BJ (cell line): Measurements from ENCODE around the gene PRSS23. TPM values are rescaled to one million over a fixed set of nuclear protein-coding genes. Genes with fewer than 3 reads are reported as not detected.

Experiments
- CTCF ChIA-PET: fragments of 350-600 bp; formaldehyde crosslinking; extraction: SDS; loops from one replicate; lab custom pipeline; 2021; ENCODE audit warnings: antibody characterized with exemption, inconsistent platforms; lab: Yijun Ruan, JAX
- POLR2A ChIA-PET: fragments of 300-600 bp; sonication (Branson Sonifier 250); formaldehyde crosslinking; extraction: SDS; loops from one replicate; lab custom pipeline; 2021; ENCODE audit warnings: antibody characterized with exemption; lab: Charles Lee
- DNase-seq: peaks from one replicate; pipeline ENCODE4 v3.0.0-alpha.2; 2011; ENCODE audit warnings: low read depth
- H3K27me3 ChIP-seq: 2 replicates; pipeline ENCODE4 v1.6.0; 2011; ENCODE audit warnings: low read length; ENCODE audit not compliant: control insufficient read depth, insufficient read depth
- H3K36me3 ChIP-seq: 2 replicates; pipeline ENCODE4 v1.5.1; 2011; ENCODE audit warnings: low read length; ENCODE audit not compliant: control insufficient read depth, insufficient read depth
- H3K4me3 ChIP-seq: 2 replicates; pipeline ENCODE4 v1.5.1; 2011; ENCODE audit warnings: low read depth, mild to moderate bottlenecking, control low read depth, low read length
- CTCF ChIP-seq: IDR thresholded peaks from 2 replicates; pipeline ENCODE4 v1.5.1; 2011; ENCODE audit warnings: low read depth, mild to moderate bottlenecking, control low read depth, inconsistent platforms, low read length, moderate library complexity; ENCODE audit not compliant: insufficient read depth
- polyA plus RNA-seq: library from polyadenylated mRNA; depleted of rRNA; stranded (reverse); fragments of >200 nt; gene quantifications from 2 replicates; pipeline ENCODE4 v1.2.3, GENCODE V29; 2011

The PRSS23 gene
- polyA plus RNA-seq, 1 experiment: 343 TPM

GRCh38 chr11:86803136-86804045 is 3.0 kb downstream of the PRSS23 start:
- no peaks in the 10 kb centered on the region for H3K27me3 ChIP-seq
- DNase-seq: no peak
- H3K36me3 ChIP-seq: peaks cover 11% of the 10 kb centered on the region
- ChIA-PET CTCF (interaction anchor here (0.8 to 4.0 kb wide), 8 partner anchors 10 to 258 kb away, joined by 3 to 23 read pairs (median 3); no protein-coding TSS in a partner anchor), POLR2A (interaction anchor here (0.6 kb wide), 1 partner anchor 34 kb away, joined by 3 read pairs; no protein-coding TSS in a partner anchor)
- TF ChIP-seq CTCF: no peak
- no peak overlapping the region for H3K4me3 ChIP-seq

DNA sequence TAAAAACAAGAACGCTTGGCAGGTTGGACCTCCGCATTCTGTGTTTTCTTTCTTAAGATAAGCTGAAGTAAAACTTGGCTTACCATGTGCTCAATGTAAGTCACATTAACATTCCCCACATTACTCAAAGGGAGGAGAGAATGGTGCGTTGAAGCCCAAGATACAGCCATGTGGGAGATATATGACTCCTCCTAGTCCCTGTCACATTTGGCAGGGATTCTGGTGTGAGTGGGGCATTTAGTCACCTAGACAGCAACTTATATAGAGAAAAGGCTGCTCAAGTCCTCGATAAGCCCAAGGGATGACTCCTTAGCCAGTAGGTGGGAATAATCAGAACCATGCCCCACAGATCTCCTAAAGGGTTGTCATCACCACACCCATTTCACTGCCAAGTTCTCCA is 4.6 kb downstream of the PRSS23 start:
- peaks cover 11% of the 10 kb centered on the region for H3K36me3 ChIP-seq
- DNase-seq: no peak
- no peaks in the 10 kb centered on the region for H3K27me3 ChIP-seq
- no peak for TF ChIP-seq CTCF
- ChIA-PET POLR2A (no interaction called here), CTCF (interaction anchor here (1.2 to 1.3 kb wide), 2 partner anchors 108 to 184 kb away, joined by 3 to 4 read pairs; no protein-coding TSS in a partner anchor)
- H3K4me3 ChIP-seq: no peak overlapping the region

DNA sequence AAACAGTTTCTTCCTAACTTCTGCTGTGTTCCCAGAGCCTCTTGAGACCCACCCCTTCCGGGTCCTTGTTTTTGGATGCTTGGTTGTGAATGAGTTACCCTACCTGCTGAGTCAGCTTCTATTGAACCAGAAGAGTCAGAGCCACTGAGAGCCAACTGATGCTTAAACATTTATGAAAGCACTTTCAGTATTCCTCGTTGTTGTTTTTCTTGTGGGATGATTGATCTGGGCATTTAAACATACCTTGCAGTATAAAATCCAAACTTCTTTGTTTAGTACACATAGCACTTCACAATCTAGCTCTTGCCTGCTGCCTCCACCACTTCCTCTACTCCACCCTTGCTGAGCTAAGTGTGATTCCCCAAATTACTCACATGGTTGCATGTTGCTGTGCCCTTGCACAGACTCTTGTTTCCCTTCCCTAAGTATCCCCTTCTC is 5.5 kb downstream of the PRSS23 start:
- peaks cover 11% of the 10 kb centered on the region for H3K36me3 ChIP-seq
- H3K4me3 ChIP-seq: no peak overlapping the region
- no peaks in the 10 kb centered on the region for H3K27me3 ChIP-seq
- DNase-seq: no peak
- POLR2A ChIA-PET: no interaction called here
- no peak for TF ChIP-seq CTCF
- CTCF ChIA-PET: interaction anchor here (0.6 to 2.2 kb wide), 4 partner anchors 22 to 198 kb away, joined by 3 to 6 read pairs (median 4); no protein-coding TSS in a partner anchor

- ChIA-PET POLR2A (no interaction called here), CTCF (interaction anchor here (1.2 to 2.2 kb wide), 2 partner anchors 111 to 199 kb away, joined by 3 to 6 read pairs; no protein-coding TSS in a partner anchor)
- no peak for DNase-seq
- H3K27me3 ChIP-seq: no peaks in the 10 kb centered on the region
- peaks cover 11% of the 10 kb centered on the region for H3K36me3 ChIP-seq
- TF ChIP-seq CTCF: no peak
- H3K4me3 ChIP-seq: no peak overlapping the region
These were observed 6.6 kb downstream of the PRSS23 start for GRCh38 chr11:86806903-86807302.

- TF ChIP-seq CTCF: no peak
- Histone ChIP-seq H3K36me3 (peaks cover 11% of the 10 kb centered on the region), H3K27me3 (no peaks in the 10 kb centered on the region), H3K4me3 (no peak overlapping the region)
- DNase-seq: no peak
- ChIA-PET CTCF (interaction anchor here (0.9 to 2.2 kb wide), 2 partner anchors 125 to 199 kb away, joined by 3 to 6 read pairs; no protein-coding TSS in a partner anchor), POLR2A (no interaction called here)
These were observed 7.0 kb downstream of the PRSS23 start for GRCh38 chr11:86807360-86807759.
